PC-3 (cell line): ENCODE results near the gene TSHZ2. TPM values are rescaled to one million over a fixed set of nuclear protein-coding genes. Genes with fewer than 3 reads are reported as not detected.
A peak's percentile ranks its signal among the peaks of the same experiment; 100 is the strongest.

Source experiments
- ATAC-seq: fragments of 200-7000 bp; cut with Tn5 transposase; 2 replicates; pipeline ENCODE4 v1.9.1; 2020; ENCODE audit warnings: mild to moderate bottlenecking, moderate library complexity
- BruUV-seq: library from RNA; stranded (reverse); fragments of 400-500 nt; replicated peaks from 2 replicates; lab custom pipeline; 2021; lab: Mats Ljungman, UMichigan
- CTCF ChIA-PET: fragments of 300-600 bp; sonication (Branson Sonifier 250); formaldehyde crosslinking; loops from one replicate; lab custom pipeline; 2022; ENCODE audit warnings: antibody characterized with exemption; lab: Charles Lee
- POLR2A ChIA-PET: fragments of 300-600 bp; sonication (Branson Sonifier 250); formaldehyde crosslinking; loops from one replicate; lab custom pipeline; 2022; ENCODE audit warnings: antibody characterized with exemption; ENCODE audit not compliant: unreplicated experiment; lab: Charles Lee
- DNase-seq: peaks from one replicate; pipeline ENCODE4 v3.0.0-alpha.2; 2015
- H2AFZ ChIP-seq: fragments of 300-600 bp; sonication (generic); 2 replicates; pipeline ENCODE4 v1.6.0; 2016; ENCODE audit warnings: antibody characterized with exemption, low read length
- H3F3A ChIP-seq: fragments of 300-600 bp; sonication (generic); one replicate; pipeline ENCODE4 v1.6.0; 2017; ENCODE audit warnings: antibody characterized with exemption, low read length, control low read depth, mild to moderate bottlenecking; ENCODE audit not compliant: unreplicated experiment
- H3K27ac ChIP-seq: fragments of 300-600 bp; sonication (generic); 2 replicates; pipeline ENCODE4 v1.5.1; 2016; ENCODE audit warnings: mild to moderate bottlenecking, low read length
- H3K27me3 ChIP-seq: fragments of 300-600 bp; sonication (generic); 2 replicates; pipeline ENCODE4 v1.6.1; 2016; ENCODE audit warnings: low read length, mixed read lengths
- H3K36me3 ChIP-seq: fragments of 300-600 bp; sonication (generic); 2 replicates; pipeline ENCODE4 v1.6.1; 2016; ENCODE audit warnings: low read depth, mixed run types, low read length, mixed read lengths
- H3K4me1 ChIP-seq: fragments of 300-600 bp; sonication (generic); 2 replicates; pipeline ENCODE4 v1.5.1; 2016; ENCODE audit warnings: low read length; ENCODE audit not compliant: insufficient read depth
- H3K4me2 ChIP-seq: fragments of 300-600 bp; sonication (generic); 2 replicates; pipeline ENCODE4 v1.6.0; 2016; ENCODE audit warnings: low read length
- H3K4me3 ChIP-seq: fragments of 300-600 bp; sonication (generic); 2 replicates; pipeline ENCODE4 v1.5.1; 2016; ENCODE audit warnings: mild to moderate bottlenecking, low read length, mixed read lengths
- H3K79me2 ChIP-seq: fragments of 300-600 bp; sonication (generic); 2 replicates; pipeline ENCODE4 v1.6.1; 2017; ENCODE audit warnings: low read length, mixed read lengths
- H3K9ac ChIP-seq: fragments of 300-600 bp; sonication (generic); 2 replicates; pipeline ENCODE4 v1.6.0; 2016; ENCODE audit warnings: mild to moderate bottlenecking, low read length
- H3K9me2 ChIP-seq: fragments of 300-600 bp; sonication (generic); replicated peaks from 2 replicates; pipeline ENCODE4 v1.6.1; 2016; ENCODE audit warnings: mixed run types, low read length, mixed read lengths
- H3K9me3 ChIP-seq: fragments of 300-600 bp; sonication (generic); 2 replicates; pipeline ENCODE4 v1.6.1; 2016; ENCODE audit warnings: low read length, mixed read lengths
- H4K20me1 ChIP-seq: fragments of 300-600 bp; sonication (generic); 2 replicates; pipeline ENCODE4 v1.6.1; 2016; ENCODE audit warnings: low read length, mixed read lengths
- EZH2 ChIP-seq: fragments of 300-600 bp; sonication (generic); IDR thresholded peaks from one replicate; pipeline ENCODE4 v1.6.1; 2017; ENCODE audit warnings: antibody characterized with exemption, mild to moderate bottlenecking, low read length; ENCODE audit not compliant: unreplicated experiment
- EZH2phosphoT487 ChIP-seq: fragments of 300-600 bp; sonication (generic); IDR thresholded peaks from 2 replicates; pipeline ENCODE4 v1.6.1; 2018; ENCODE audit warnings: mild to moderate bottlenecking, antibody characterized with exemption, low read length, borderline replicate concordance
- intact Hi-C: fragments of 100-400 bp; cut with micrococcal nuclease; formaldehyde crosslinking; loops from 2 replicates; pipeline ENCODE4 v1.9.0; 2023
- total RNA-seq: library from RNA; depleted of rRNA; stranded (reverse); fragments of >200 nt; gene quantifications from 2 replicates; pipeline ENCODE4 v1.2.3, GENCODE V29; 2014
- TF ChIP-seq, protein P1 (sequence below): fragments of 300-600 bp; sonication (generic); conservative IDR thresholded peaks from 2 replicates; pipeline ENCODE4 v1.5.1; 2017; ENCODE audit warnings: antibody characterized with exemption, low read depth, mild to moderate bottlenecking, low read length

The TSHZ2 gene
- total RNA-seq, 1 experiment from 2014 or later, result not detected

DNA sequence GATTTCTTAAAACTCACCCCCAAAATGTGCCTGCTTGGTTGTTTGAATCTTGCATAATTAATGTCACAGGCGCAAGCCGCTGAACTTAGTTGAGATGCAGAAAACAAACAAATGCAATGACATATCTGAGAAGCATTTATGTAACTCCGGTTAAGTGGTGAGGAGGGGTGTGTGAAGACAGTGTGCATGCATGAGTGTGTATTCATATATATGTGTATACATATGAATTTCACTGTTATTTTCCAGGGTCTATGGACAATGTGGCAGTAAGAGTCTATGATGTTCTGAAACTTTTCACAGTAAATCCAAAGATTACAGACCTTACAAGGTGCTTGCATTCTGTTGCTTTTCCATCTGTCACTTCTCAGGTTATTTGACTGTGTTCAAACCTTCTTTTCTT lies 518.5 kb downstream of the TSHZ2 start:
- Histone ChIP-seq H3K27me3 (no peaks in the 10 kb centered on the region), H3K27ac (no peak overlapping the region), H3K9ac (no peak overlapping the region), H3K4me1 (no peaks in the 10 kb centered on the region), H3K4me2 (no peak overlapping the region), H4K20me1 (no peaks in the 10 kb centered on the region), H2AFZ (no peak overlapping the region), H3K9me2 (no peaks in the 10 kb centered on the region), H3K79me2 (no peaks in the 10 kb centered on the region), H3K36me3 (no peaks in the 10 kb centered on the region), H3K4me3 (no peak overlapping the region), H3F3A (no peaks in the 10 kb centered on the region), H3K9me3 (no peaks in the 10 kb centered on the region)
- ChIA-PET CTCF (no interaction called here), POLR2A (no interaction called here)
- BruUV-seq, result no TSS peak
- TF ChIP-seq EZH2phosphoT487, result no peak
- no peak for TF ChIP-seq EZH2
- TF ChIP-seq, protein P1, sequence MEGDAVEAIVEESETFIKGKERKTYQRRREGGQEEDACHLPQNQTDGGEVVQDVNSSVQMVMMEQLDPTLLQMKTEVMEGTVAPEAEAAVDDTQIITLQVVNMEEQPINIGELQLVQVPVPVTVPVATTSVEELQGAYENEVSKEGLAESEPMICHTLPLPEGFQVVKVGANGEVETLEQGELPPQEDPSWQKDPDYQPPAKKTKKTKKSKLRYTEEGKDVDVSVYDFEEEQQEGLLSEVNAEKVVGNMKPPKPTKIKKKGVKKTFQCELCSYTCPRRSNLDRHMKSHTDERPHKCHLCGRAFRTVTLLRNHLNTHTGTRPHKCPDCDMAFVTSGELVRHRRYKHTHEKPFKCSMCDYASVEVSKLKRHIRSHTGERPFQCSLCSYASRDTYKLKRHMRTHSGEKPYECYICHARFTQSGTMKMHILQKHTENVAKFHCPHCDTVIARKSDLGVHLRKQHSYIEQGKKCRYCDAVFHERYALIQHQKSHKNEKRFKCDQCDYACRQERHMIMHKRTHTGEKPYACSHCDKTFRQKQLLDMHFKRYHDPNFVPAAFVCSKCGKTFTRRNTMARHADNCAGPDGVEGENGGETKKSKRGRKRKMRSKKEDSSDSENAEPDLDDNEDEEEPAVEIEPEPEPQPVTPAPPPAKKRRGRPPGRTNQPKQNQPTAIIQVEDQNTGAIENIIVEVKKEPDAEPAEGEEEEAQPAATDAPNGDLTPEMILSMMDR, result no peak
- intact Hi-C loops, result no loop called here
- DNase-seq (no peak), ATAC-seq (no peak)

DNA sequence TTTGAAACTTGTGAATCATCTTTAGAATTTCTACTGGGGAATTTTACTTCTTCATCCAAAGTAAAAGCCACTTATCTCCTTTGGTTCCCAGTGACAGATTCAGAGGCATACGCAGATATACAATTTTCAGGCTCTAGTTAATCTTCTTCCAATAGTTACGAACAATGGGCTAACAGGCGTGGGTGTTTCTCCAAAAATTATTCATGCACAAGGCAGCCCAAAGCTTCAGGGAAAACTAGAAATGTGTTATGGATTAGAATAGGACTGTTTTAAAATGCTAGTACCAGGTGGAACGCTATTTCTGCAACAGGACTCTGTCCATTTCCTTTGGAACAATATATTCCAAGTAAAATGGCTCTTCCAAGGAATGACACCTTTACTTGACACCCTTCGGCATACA lies 519.3 kb downstream of the TSHZ2 start:
- TF ChIP-seq EZH2phosphoT487, result no peak
- TF ChIP-seq, protein P1, result no peak
- no peak for TF ChIP-seq EZH2
- H3K9me3 ChIP-seq, result no peaks in the 10 kb centered on the region
- no peak overlapping the region for H3K4me2 ChIP-seq
- H2AFZ ChIP-seq, result no peak overlapping the region
- no peaks in the 10 kb centered on the region for H4K20me1 ChIP-seq
- no peaks in the 10 kb centered on the region for H3K36me3 ChIP-seq
- BruUV-seq, result no TSS peak
- no peak overlapping the region for H3K4me3 ChIP-seq
- DNase-seq (no peak), ATAC-seq (no peak)
- H3K27ac ChIP-seq, result no peak overlapping the region
- H3K79me2 ChIP-seq, result no peaks in the 10 kb centered on the region
- no peaks in the 10 kb centered on the region for H3K9me2 ChIP-seq
- no peaks in the 10 kb centered on the region for H3F3A ChIP-seq
- ChIA-PET POLR2A (no interaction called here), CTCF (no interaction called here)
- H3K4me1 ChIP-seq, result no peaks in the 10 kb centered on the region
- H3K27me3 ChIP-seq, result no peaks in the 10 kb centered on the region
- intact Hi-C loops, result no loop called here
- no peak overlapping the region for H3K9ac ChIP-seq

DNA sequence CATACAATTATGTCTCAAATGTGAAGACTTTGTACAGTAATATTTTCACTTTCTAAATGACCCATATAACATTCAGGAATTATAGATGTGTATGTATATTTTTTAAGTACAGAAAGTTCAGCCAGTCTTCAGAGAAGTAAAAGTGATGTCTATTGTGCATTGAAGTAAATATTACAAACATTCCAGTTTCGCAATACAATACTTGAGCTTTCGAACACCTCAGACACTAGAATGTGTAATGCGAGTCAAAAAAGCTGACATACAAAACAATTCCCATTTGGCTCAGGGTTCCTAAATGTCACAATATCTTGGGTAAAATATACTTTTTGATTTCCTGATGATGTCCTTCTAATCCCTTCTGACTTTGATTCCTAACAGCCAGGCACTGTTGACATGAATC lies 520.1 kb downstream of the TSHZ2 start:
- intact Hi-C loops, result no loop called here
- no peak for ATAC-seq
- Histone ChIP-seq H3K9me3 (no peaks in the 10 kb centered on the region), H4K20me1 (no peaks in the 10 kb centered on the region), H3K27ac (no peak overlapping the region), H3K9me2 (no peaks in the 10 kb centered on the region), H3F3A (no peaks in the 10 kb centered on the region), H2AFZ (no peak overlapping the region), H3K9ac (no peak overlapping the region), H3K79me2 (no peaks in the 10 kb centered on the region), H3K27me3 (no peaks in the 10 kb centered on the region), H3K4me1 (no peaks in the 10 kb centered on the region), H3K36me3 (no peaks in the 10 kb centered on the region), H3K4me2 (no peak overlapping the region), H3K4me3 (no peak overlapping the region)
- peak; percentile 28 for DNase-seq
- no TSS peak for BruUV-seq
- TF ChIP-seq EZH2phosphoT487 (no peak), EZH2 (no peak)
- TF ChIP-seq, protein P1, result no peak
- CTCF ChIA-PET, result no interaction called here
- POLR2A ChIA-PET, result no interaction called here
